ENCODE data around the gene ETS1.

ETS1 gene

GRCh38 chr11:128506999-128507611, 80.3 kb downstream of the ETS1 start:
- TF ChIP-seq CTCF (IDR thresholded peaks at IDR 0.05; ENCODE audit: control insufficient read depth, insufficient read depth, low read depth, low read length, missing control alignments), result no peak
- DNase-seq (ENCODE audit: low read depth), result peak; percentile 95
- no peak overlapping the region; the same call in none of the 2 replicates for H3K4me3 ChIP-seq (ENCODE audit: control insufficient read depth, low read depth, low read length)

DNA sequence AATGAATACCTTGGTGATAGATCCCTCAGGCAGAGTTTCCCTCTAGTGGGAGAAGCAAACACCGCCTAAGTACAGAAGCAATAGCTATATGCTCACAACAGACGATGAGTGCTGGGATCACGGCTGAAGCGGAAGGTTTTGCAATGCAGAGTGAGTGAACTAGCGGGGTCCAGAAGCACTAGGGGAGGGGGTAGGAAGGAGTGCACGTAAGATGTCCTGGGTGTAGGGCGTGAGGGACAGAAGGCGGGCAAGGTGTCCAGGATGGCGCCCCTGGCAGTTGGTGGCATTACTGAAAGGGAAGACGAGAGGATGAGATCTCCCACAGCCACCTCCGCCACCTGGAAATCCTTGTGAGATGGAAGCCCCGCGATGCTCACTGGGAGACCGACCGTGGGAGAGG, 81.0 kb downstream of the ETS1 start:
- H3K4me3 ChIP-seq (ENCODE audit: control insufficient read depth, low read depth, low read length), result no peak overlapping the region
- DNase-seq (ENCODE audit: low read depth), result no peak
- no peak for TF ChIP-seq CTCF (IDR thresholded peaks at IDR 0.05; ENCODE audit: control insufficient read depth, insufficient read depth, low read depth, low read length, missing control alignments)

- no peak for DNase-seq (ENCODE audit: low read depth)
- H3K4me3 ChIP-seq (ENCODE audit: control insufficient read depth, low read depth, low read length), result no peak overlapping the region
- no peak for TF ChIP-seq CTCF (IDR thresholded peaks at IDR 0.05; ENCODE audit: control insufficient read depth, insufficient read depth, low read depth, low read length, missing control alignments)
Observed at GRCh38 chr11:128505449-128506065, 81.8 kb downstream of the ETS1 start.

DNA sequence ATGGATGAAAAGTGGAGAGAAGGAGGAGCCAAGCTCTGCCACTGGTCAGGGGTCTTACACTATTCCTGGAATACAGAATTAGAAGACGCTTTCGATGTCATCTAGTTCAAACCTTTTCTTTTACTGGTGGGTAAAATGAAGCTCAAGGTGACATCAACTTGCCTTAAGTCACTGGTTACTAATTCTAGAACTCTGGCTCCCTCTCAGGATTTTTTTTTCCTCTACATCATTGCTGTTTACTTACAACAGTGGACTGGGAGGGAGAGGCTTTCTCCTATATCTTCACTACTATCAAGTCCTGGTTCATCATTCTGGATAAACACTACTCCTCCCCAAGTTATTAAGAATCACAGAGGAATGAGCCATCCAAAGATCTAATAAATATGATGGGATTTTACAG, 82.9 kb downstream of the ETS1 start:
- no peak overlapping the region for H3K4me3 ChIP-seq (ENCODE audit: control insufficient read depth, low read depth, low read length)
- TF ChIP-seq CTCF (IDR thresholded peaks at IDR 0.05; ENCODE audit: control insufficient read depth, insufficient read depth, low read depth, low read length, missing control alignments), result no peak
- DNase-seq (ENCODE audit: low read depth), result no peak

- H3K4me3 ChIP-seq (ENCODE audit: control insufficient read depth, low read depth, low read length), result no peak overlapping the region
- DNase-seq (ENCODE audit: low read depth), result peak; percentile 88
- TF ChIP-seq CTCF (IDR thresholded peaks at IDR 0.05; ENCODE audit: control insufficient read depth, insufficient read depth, low read depth, low read length, missing control alignments), result no peak
Observed at GRCh38 chr11:128503245-128503991, 83.9 kb downstream of the ETS1 start.

- DNase-seq (ENCODE audit: low read depth), result peak; percentile 77
- no peak for TF ChIP-seq CTCF (IDR thresholded peaks at IDR 0.05; ENCODE audit: control insufficient read depth, insufficient read depth, low read depth, low read length, missing control alignments)
- H3K4me3 ChIP-seq (ENCODE audit: control insufficient read depth, low read depth, low read length), result no peak overlapping the region
Observed at GRCh38 chr11:128502726-128503125, 84.6 kb downstream of the ETS1 start.
